Measurements from ENCODE around the gene CYRIA. TPM values are rescaled to one million over a fixed set of nuclear protein-coding genes. Genes with fewer than 3 reads are reported as not detected.

Gene CYRIA
- total and polyA plus RNA-seq, 9 donors = 4.0 to 21.3 (median 13.2) TPM

DNA sequence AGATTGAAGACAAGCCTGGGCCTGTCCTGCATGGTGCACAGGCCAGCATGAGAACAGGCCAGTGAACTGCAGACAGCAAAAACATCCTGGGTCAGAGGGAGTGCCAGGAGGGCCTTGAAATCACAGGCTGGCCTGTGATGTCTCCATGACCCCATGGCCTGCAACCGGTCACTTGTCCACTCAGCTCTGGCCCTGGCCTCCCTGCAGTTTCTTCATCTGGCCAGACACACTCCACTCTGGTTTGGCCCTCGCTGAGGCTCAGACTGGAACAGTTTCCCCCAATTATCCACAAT, 12.6 kb downstream of the CYRIA start:
- Histone ChIP-seq H3K4me1 (ENCODE audit: insufficient read depth) (peaks cover 16% of the 10 kb centered on the region), H3K4me3 (no peak overlapping the region), H3K36me3 (no peaks in the 10 kb centered on the region), H3K27me3 (no peaks in the 10 kb centered on the region), H3K27ac (peak overlapping the region in 1 of 2 donors; percentile 86), H3K9me3 (no peaks in the 10 kb centered on the region)
- DNase-seq = peak in 4 of 5 donors; percentile 40 to 57 (median 49)
- WGBS, 3 donors = 46 to 61% (median 52%) methylated on average over 2 of the region's 2 CpGs
- TF ChIP-seq CTCF (IDR thresholded peaks at IDR 0.05) (no peak), EP300 (IDR thresholded peaks at IDR 0.05) (no peak), POLR2A (IDR thresholded peaks at IDR 0.05) (no peak)
- intact Hi-C loops (cut with DNase I) = no loop called here

DNA sequence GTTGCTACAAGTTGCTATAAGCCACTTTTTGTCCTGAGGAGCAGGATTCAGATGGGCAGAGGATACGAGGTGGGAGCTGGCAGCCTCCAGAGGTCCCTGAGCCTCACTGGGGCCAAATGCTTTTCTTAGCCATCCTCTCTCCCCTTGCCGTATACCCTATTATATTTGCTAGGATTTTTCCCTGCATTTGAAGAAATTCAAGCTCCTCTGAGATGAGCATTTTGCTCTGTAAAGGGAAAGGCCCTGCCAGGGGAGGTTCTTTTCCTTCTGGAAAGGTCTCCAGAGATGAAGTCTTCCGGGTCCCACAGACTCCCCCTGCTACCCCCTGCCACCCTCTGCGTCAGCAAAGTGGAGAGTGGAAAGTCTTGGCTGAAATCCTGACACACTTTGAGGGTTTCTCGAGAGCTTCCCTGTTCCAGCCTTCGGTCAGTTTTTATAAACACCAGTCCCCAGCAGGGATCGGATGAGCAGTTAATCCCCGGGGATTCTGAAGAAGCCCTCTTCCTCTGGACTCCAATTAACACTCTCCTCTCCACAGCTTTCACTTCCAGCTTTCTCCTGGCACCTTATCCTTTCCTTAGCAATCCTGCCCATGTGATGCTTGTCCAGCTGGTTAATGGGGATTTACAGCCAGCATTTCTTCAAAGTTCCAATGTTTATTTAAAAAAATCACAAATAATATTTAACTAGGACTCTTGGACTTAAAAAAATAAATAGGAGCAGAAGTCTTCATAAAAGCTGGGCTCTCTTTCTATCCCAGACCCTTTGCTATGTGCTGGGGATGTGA, 13.1 kb downstream of the CYRIA start:
- Histone ChIP-seq H3K27me3 (no peaks in the 10 kb centered on the region), H3K4me3 (no peak overlapping the region), H3K9me3 (no peaks in the 10 kb centered on the region), H3K4me1 (ENCODE audit: insufficient read depth) (peaks cover 16% of the 10 kb centered on the region), H3K36me3 (no peaks in the 10 kb centered on the region), H3K27ac (peak overlapping the region; percentile 46 to 86)
- TF ChIP-seq EP300 (IDR thresholded peaks at IDR 0.05) (no peak), CTCF (IDR thresholded peaks at IDR 0.05) (no peak), POLR2A (IDR thresholded peaks at IDR 0.05) (no peak)
- intact Hi-C loops (cut with DNase I) = no loop called here
- DNase-seq = peak; percentile 47 to 72 (median 65)
- 6 to 13% (median 8%) methylated on average over 8 of the region's 8 CpGs for WGBS, 3 donors

- Histone ChIP-seq H3K27ac (peak overlapping the region in 1 of 2 donors; percentile 86), H3K4me1 (ENCODE audit: insufficient read depth) (peaks cover 13% of the 10 kb centered on the region)
Observed at GRCh38 chr2:16650287-16651249, 15.1 kb downstream of the CYRIA start.

More at GRCh38 chr2:16650287-16651249, 15.1 kb downstream of the CYRIA start:
- WGBS, 3 donors = 15 to 16% (median 16%) methylated on average over 12 of the region's 12 CpGs
- no peaks in the 10 kb centered on the region for H3K36me3 ChIP-seq
- TF ChIP-seq CTCF (IDR thresholded peaks at IDR 0.05) (no peak), EP300 (IDR thresholded peaks at IDR 0.05) (no peak), POLR2A (IDR thresholded peaks at IDR 0.05) (no peak)
- H3K9me3 ChIP-seq = no peaks in the 10 kb centered on the region
- no peak for DNase-seq
- no peaks in the 10 kb centered on the region for H3K27me3 ChIP-seq
- intact Hi-C loops (cut with DNase I) = no loop called here
- H3K4me3 ChIP-seq = peak overlapping the region; percentile 12

Data from ovary (tissue), 9 donors.